Measurements from ENCODE around the gene HOOK2. TPM values are rescaled to one million over a fixed set of nuclear protein-coding genes. Genes with fewer than 3 reads are reported as not detected.

The HOOK2 gene
- total and polyA plus RNA-seq, 2 of the 8 experiments (the other 6 are each of a cell fraction or from before 2014, with no cell fraction given) = 23.8 to 63.2 TPM

DNA sequence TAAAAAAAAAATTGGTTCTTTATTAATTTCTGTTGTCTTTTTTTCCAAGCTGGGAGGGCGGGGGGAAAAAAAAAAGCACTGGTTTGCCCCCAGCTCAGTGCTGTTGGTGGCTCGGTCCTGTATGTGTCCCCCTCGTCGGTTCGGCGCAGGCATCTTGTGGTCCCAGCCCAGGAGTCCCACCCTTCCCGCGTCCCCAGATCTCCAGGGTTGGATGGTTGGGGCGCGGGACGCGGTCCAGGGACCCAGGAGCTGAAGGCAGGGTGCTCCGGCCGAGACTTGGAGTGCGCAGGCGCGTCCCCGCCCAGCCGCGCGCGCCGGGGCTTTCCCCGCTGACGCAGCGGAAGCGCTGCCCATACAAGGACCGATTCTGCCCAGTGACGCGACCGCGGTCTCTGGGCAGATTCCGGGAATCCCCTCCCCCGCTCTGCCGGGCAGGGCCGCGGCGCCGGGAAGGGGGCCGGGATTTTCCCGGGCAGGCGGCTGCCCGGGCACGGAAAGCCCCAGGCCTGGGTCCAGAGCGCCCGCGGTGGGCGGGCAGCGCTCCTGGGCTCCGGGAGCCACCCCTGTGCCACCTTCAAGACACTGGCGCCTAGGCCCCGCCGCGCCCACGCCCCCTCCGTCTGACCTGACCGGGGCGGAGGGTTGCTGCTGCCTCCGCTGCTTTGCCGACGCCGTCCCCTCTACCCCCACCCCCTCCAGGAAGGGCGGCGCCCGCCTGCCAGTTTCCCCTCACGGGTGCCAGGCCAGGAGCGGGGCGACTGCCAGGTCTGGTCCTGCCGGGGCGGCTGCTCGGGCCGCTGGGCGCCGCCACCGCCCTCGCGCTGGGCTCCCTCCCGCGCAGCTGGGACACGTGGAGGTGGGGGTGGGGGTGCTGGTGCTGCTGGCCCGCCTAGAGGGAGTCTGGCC lies 18.2 kb upstream of the HOOK2 start (continued):
- TF ChIP-seq, protein P1, sequence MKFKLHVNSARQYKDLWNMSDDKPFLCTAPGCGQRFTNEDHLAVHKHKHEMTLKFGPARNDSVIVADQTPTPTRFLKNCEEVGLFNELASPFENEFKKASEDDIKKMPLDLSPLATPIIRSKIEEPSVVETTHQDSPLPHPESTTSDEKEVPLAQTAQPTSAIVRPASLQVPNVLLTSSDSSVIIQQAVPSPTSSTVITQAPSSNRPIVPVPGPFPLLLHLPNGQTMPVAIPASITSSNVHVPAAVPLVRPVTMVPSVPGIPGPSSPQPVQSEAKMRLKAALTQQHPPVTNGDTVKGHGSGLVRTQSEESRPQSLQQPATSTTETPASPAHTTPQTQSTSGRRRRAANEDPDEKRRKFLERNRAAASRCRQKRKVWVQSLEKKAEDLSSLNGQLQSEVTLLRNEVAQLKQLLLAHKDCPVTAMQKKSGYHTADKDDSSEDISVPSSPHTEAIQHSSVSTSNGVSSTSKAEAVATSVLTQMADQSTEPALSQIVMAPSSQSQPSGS (IDR thresholded peaks at IDR 0.05; ENCODE audit: low read length) = no peak
- TF ChIP-seq PHF8 (conservative IDR thresholded peaks at IDR 0.05; ENCODE audit: low read depth, low read length) = 0 out of 2 replicates have a peak, but pooled peaks have one; percentile 73
- TF ChIP-seq CHD7 (IDR thresholded peaks at IDR 0.05; ENCODE audit: insufficient replicate concordance, low read length) = no peak
- TF ChIP-seq MAFK (IDR thresholded peaks at IDR 0.05; ENCODE audit: low read depth, low read length) = no peak
- no peak for TF ChIP-seq HDAC6 (IDR thresholded peaks at IDR 0.05; ENCODE audit: low read depth, low read length)
- no peak for TF ChIP-seq EZH2 (IDR thresholded peaks at IDR 0.05; ENCODE audit: low read depth, low read length, severe bottlenecking)
- TF ChIP-seq MAX (IDR thresholded peaks at IDR 0.05) = peak; percentile 97
